ENCODE results near the gene LRIG2. TPM values are rescaled to one million over a fixed set of nuclear protein-coding genes. Genes with fewer than 3 reads are reported as not detected.

LRIG2 gene
- total RNA-seq, 2 donors from 2014 or later = 12.1 to 13.8 TPM

DNA sequence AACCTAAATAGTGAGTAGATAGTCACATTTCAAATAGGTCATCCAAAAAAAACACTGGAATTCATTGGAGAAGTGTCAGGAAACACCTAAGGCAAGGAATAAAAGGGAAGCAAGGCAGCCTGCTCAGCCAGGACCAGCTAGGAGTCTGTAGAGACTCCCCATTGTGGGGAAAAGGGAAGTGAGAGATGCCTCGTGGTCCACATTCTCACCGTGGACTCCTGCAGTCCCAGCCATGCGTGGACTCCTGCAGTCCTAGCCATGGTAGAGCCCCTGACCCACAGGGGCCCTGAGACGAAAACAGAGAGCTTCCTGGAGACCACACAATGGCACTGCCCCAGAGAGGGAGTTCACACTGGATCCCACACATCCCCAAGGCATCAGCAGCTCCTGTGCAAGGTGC, 97.5 kb downstream of the LRIG2 start:
- Histone ChIP-seq H3K9me3 (no peaks in the 10 kb centered on the region), H3K4me1 (no peaks in the 10 kb centered on the region), H3K4me3 (no peak overlapping the region), H3K27ac (no peak overlapping the region), H3K27me3 (no peaks in the 10 kb centered on the region), H3K9ac (ENCODE audit: low read depth in 2 of 2, low read length in 2 of 2) (no peak overlapping the region), H3K36me3 (no peaks in the 10 kb centered on the region)
- intact Hi-C loops (cut with DNase I) = no loop called here
- DNase-seq = no peak
- TF ChIP-seq, protein P1, sequence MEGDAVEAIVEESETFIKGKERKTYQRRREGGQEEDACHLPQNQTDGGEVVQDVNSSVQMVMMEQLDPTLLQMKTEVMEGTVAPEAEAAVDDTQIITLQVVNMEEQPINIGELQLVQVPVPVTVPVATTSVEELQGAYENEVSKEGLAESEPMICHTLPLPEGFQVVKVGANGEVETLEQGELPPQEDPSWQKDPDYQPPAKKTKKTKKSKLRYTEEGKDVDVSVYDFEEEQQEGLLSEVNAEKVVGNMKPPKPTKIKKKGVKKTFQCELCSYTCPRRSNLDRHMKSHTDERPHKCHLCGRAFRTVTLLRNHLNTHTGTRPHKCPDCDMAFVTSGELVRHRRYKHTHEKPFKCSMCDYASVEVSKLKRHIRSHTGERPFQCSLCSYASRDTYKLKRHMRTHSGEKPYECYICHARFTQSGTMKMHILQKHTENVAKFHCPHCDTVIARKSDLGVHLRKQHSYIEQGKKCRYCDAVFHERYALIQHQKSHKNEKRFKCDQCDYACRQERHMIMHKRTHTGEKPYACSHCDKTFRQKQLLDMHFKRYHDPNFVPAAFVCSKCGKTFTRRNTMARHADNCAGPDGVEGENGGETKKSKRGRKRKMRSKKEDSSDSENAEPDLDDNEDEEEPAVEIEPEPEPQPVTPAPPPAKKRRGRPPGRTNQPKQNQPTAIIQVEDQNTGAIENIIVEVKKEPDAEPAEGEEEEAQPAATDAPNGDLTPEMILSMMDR (IDR thresholded peaks at IDR 0.05) = no peak

DNA sequence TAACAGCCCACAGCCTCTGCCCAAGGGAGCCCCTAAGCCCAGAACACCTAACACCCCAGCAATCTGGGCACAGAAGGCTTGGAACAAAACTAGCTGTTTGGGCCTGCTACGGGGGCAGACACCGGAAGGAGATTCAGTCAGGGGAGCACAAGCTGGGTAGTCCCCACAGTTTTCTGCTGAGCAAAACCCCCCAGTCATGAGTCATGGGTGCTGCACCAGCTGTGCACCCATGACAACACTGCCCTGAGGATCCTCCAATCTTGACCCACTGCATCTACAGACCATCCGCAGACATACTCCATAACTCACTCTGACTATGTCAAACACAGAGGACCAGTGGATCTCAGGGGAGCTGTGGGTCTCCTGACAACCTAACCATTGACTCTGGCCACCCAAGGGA, 105.1 kb downstream of the LRIG2 start:
- H3K4me1 ChIP-seq = no peaks in the 10 kb centered on the region
- intact Hi-C loops (cut with DNase I) = no loop called here
- TF ChIP-seq, protein P1 (IDR thresholded peaks at IDR 0.05) = no peak

DNA sequence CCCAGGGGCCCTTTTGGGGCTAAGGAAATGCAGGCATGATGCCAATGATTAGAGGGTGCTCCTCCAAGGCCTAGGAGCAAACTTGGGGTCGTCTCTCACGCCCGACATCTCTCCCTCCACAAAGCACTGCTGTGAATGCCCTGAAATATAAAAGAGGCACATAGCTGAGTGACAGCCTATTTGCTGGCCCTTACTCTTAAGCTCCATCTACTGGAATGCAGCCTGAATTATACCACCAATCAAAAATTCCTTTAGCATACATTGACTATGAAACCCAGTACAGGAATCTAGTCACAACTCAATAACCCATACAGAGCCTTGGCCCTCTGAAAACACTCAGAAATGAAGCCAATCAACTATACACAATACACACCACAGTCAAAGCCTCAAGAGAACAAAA, 105.5 kb downstream of the LRIG2 start:
- Histone ChIP-seq H3K36me3 (no peaks in the 10 kb centered on the region), H3K9me3 (no peaks in the 10 kb centered on the region), H3K4me1 (no peaks in the 10 kb centered on the region), H3K27ac (no peak overlapping the region), H3K9ac (ENCODE audit: low read depth in 2 of 2, low read length in 2 of 2) (no peak overlapping the region), H3K27me3 (no peaks in the 10 kb centered on the region), H3K4me3 (no peak overlapping the region)
- intact Hi-C loops (cut with DNase I) = no loop called here
- DNase-seq = no peak
- TF ChIP-seq, protein P1 (IDR thresholded peaks at IDR 0.05) = no peak

More for the DNA sequence above, 105.1 kb downstream of the LRIG2 start:
- H3K9me3 ChIP-seq = no peaks in the 10 kb centered on the region
- H3K9ac ChIP-seq (ENCODE audit: low read depth in 2 of 2, low read length in 2 of 2) = no peak overlapping the region
- no peak overlapping the region for H3K4me3 ChIP-seq
- DNase-seq = no peak
- H3K27ac ChIP-seq = no peak overlapping the region
- no peaks in the 10 kb centered on the region for H3K27me3 ChIP-seq
- no peaks in the 10 kb centered on the region for H3K36me3 ChIP-seq

Other genes starting within 250 kb of the LRIG2 start
- gene SLC16A1, start 117.0 kb upstream of the LRIG2 start, total RNA-seq = 10 to 100 TPM; 71.8 to 92.4 TPM

All from colonic mucosa (tissue), 4 donors.